GM18511 (cell line): ENCODE data around the gene SBSN.

ENCODE experiments used
- ATAC-seq: cut with Tn5 transposase; IDR thresholded peaks from one replicate; pipeline ENCODE4 v1.9.1; 2021; ENCODE audit warnings: mild to moderate bottlenecking, moderate library complexity; ENCODE audit not compliant: unreplicated experiment

The SBSN gene

GRCh38 chr19:35533822-35534392 lies 5.8 kb upstream of the SBSN start:
- peak; percentile 50 for ATAC-seq

- ATAC-seq = no peak
These were observed 5.2 kb upstream of the SBSN start, which contains the start of gene GAPDHS for GRCh38 chr19:35533201-35533821. Gene GAPDHS, plus strand, starts transcription at chr19:35533456. Its CDS starts 72 bp downstream, at chr19:35533528.

- ATAC-seq = no peak
These were observed 3.2 kb upstream of the SBSN start for GRCh38 chr19:35531291-35531690.

GRCh38 chr19:35529241-35530218 lies 1.4 kb upstream of the SBSN start:
- ATAC-seq = no peak

GRCh38 chr19:35525873-35526272 lies 2.2 kb downstream of the SBSN start:
- ATAC-seq = no peak

GRCh38 chr19:35524181-35524837 lies 3.8 kb downstream of the SBSN start:
- no peak for ATAC-seq

- no peak for ATAC-seq
These were observed 5.3 kb downstream of the SBSN start for GRCh38 chr19:35522745-35523327.

- no peak for ATAC-seq
These were observed 6.9 kb downstream of the SBSN start for GRCh38 chr19:35521124-35521743.

- ATAC-seq = no peak
These were observed 8.8 kb downstream of the SBSN start for GRCh38 chr19:35519291-35519690.

GRCh38 chr19:35518313-35518712 lies 9.8 kb downstream of the SBSN start:
- ATAC-seq = no peak

- ATAC-seq = no peak
These were observed 10.8 kb downstream of the SBSN start for GRCh38 chr19:35517342-35517741.

GRCh38 chr19:35516310-35516709 lies 11.8 kb downstream of the SBSN start:
- no peak for ATAC-seq

GRCh38 chr19:35514282-35514809 lies 13.8 kb downstream of the SBSN start:
- no peak for ATAC-seq

- ATAC-seq = no peak
These were observed 14.4 kb downstream of the SBSN start, which contains the start of gene DMKN for GRCh38 chr19:35513628-35514281. Gene DMKN, minus strand, starts transcription at chr19:35513649. Its CDS starts 174 bp downstream, at chr19:35513475.

GRCh38 chr19:35512831-35513627 lies 15.1 kb downstream of the SBSN start:
- ATAC-seq = no peak

GRCh38 chr19:35511337-35511736 lies 16.8 kb downstream of the SBSN start:
- no peak for ATAC-seq

GRCh38 chr19:35510626-35510964 lies 17.5 kb downstream of the SBSN start:
- no peak for ATAC-seq

GRCh38 chr19:35509861-35510625 lies 18.1 kb downstream of the SBSN start:
- no peak for ATAC-seq
